Chondrocyte (in vitro differentiated cells): Measurements from ENCODE around the gene CHRM2. TPM values are rescaled to one million over a fixed set of nuclear protein-coding genes. Genes with fewer than 3 reads are reported as not detected.
A peak's percentile ranks its signal among the peaks of the same experiment; 100 is the strongest.

Experiments used
- DNase-seq: peaks from one replicate; pipeline ENCODE4 v3.0.0; 2021; ENCODE audit warnings: mixed read lengths, low spot score
- H3K27ac Mint-ChIP-seq: one replicate; pipeline ENCODE4 v1.8.0; 2021; ENCODE audit warnings: mild to moderate bottlenecking, moderate library complexity, mixed read lengths; ENCODE audit not compliant: unreplicated experiment
- H3K27me3 Mint-ChIP-seq: 2 replicates; pipeline ENCODE4 v1.8.0; 2021; ENCODE audit warnings: low read depth, mixed read lengths
- H3K36me3 Mint-ChIP-seq: 2 replicates; pipeline ENCODE4 v1.8.0; 2021; ENCODE audit warnings: low read depth, mixed read lengths
- H3K4me1 Mint-ChIP-seq: 2 replicates; pipeline ENCODE4 v1.8.0; 2021; ENCODE audit warnings: low read depth, mild to moderate bottlenecking, mixed read lengths
- H3K4me3 Mint-ChIP-seq: one replicate; pipeline ENCODE4 v1.8.0; 2021; ENCODE audit warnings: mild to moderate bottlenecking, moderate library complexity, mixed read lengths; ENCODE audit not compliant: unreplicated experiment
- H3K9me3 Mint-ChIP-seq: 2 replicates; pipeline ENCODE4 v1.8.0; 2021; ENCODE audit warnings: low read depth, mixed read lengths
- CTCF ChIP-seq: fragments of 200-600 bp; sonication (generic); IDR thresholded peaks from 2 replicates; pipeline ENCODE4 v1.5.0; 2021; ENCODE audit warnings: antibody characterized with exemption, mild to moderate bottlenecking, moderate library complexity
- total RNA-seq: library from RNA; stranded (reverse); gene quantifications from 3 replicates; pipeline ENCODE4 v1.2.1, GENCODE V29; 2021

CHRM2 gene
- total RNA-seq, 1 donor from 2014 or later, result not detected

- Mint-ChIP-seq H3K27me3 (peaks cover 27% of the 10 kb centered on the region), H3K36me3 (no peaks in the 10 kb centered on the region), H3K27ac (no peak overlapping the region), H3K4me3 (no peak overlapping the region), H3K4me1 (no peaks in the 10 kb centered on the region), H3K9me3 (peaks cover 7% of the 10 kb centered on the region)
- DNase-seq, result no peak
- no peak for TF ChIP-seq CTCF
Observed at GRCh38 chr7:136859803-136860202, 8.6 kb upstream of the CHRM2 start.

DNA sequence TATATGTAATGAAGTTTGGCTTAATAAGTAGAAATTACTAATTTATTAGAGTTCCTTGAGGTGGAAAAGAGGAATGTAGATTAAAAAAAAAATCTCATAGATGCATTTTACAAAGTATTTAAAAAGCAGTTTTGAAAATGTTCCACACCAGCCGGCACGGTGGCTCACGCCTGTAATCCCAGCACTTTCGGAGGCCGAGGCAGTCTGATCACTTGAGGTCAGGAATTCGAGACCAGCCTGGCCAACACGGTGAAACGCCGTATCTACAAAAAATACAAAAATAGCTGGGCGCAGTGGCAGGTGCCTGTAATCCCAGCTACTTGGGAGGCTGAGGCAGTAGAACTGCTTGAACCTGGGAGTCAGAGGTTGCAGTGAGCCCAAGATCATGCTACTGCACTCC lies 3.2 kb upstream of the CHRM2 start:
- Mint-ChIP-seq H3K4me1 (peaks cover 19% of the 10 kb centered on the region), H3K27ac (no peak overlapping the region), H3K4me3 (no peak overlapping the region), H3K27me3 (peaks cover 53% of the 10 kb centered on the region), H3K36me3 (no peaks in the 10 kb centered on the region), H3K9me3 (no peaks in the 10 kb centered on the region)
- DNase-seq, result no peak
- TF ChIP-seq CTCF, result no peak

GRCh38 chr7:136865777-136866176 lies 2.7 kb upstream of the CHRM2 start:
- H3K4me1 Mint-ChIP-seq, result peaks cover 24% of the 10 kb centered on the region
- TF ChIP-seq CTCF, result no peak
- H3K27ac Mint-ChIP-seq, result no peak overlapping the region
- no peaks in the 10 kb centered on the region for H3K36me3 Mint-ChIP-seq
- H3K9me3 Mint-ChIP-seq, result no peaks in the 10 kb centered on the region
- DNase-seq, result no peak
- peaks cover 57% of the 10 kb centered on the region for H3K27me3 Mint-ChIP-seq
- H3K4me3 Mint-ChIP-seq, result no peak overlapping the region

DNA sequence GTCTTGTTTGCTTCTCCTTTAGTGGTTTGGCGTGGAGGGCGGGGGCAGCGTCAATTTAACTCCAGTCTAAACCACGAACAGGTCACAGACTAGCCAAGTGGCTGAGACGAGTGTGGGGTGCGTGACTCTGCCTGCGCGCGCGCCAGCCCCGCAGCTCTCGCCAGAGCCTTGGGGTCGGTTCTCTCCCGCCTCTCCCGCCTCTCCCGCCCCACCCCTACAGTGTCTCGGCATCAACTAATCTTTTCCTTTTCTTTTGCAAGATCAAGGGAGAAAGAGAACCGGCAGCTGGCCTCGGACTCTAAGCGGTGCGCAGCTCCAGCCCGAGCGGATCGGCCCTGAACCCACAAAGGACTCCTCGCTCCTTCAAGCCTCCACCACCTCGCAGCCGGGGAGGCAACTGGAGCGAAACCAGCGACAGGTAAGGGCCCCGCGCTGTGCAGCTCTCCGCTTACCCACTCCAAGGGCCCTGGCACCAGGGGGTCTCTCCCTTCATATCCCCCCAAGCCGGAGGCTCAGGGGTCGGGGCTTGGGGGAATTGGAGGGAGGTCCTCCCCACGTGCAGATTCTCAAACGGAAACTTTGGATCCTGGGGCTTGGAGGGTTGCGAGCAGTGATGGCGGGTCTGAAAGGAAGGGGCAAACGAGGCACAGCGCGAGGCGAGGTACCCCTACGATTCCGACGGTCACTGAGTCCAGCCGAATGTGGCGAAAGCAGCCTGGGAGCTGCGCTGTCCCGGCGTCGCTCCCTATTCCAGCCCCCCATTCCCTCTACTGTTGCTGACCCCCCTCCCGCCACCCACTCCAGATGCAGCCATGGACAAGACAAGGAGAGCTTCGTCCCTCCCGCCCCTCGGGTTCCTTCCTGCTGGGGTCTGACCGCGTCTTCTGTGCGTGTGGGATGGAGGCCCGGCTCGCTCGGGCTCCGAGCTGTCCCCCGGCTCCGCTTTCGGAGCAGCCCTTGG lies 829 bp downstream of the CHRM2 start:
- peaks cover 27% of the 10 kb centered on the region for H3K4me1 Mint-ChIP-seq
- DNase-seq, result peak; percentile 76
- peak overlapping the region; percentile 74 for H3K4me3 Mint-ChIP-seq
- H3K9me3 Mint-ChIP-seq, result no peaks in the 10 kb centered on the region
- H3K36me3 Mint-ChIP-seq, result no peaks in the 10 kb centered on the region
- no peak for TF ChIP-seq CTCF
- peaks cover 61% of the 10 kb centered on the region for H3K27me3 Mint-ChIP-seq
- H3K27ac Mint-ChIP-seq, result no peak overlapping the region

GRCh38 chr7:136869991-136870865 lies 1.8 kb downstream of the CHRM2 start:
- Mint-ChIP-seq H3K36me3 (no peaks in the 10 kb centered on the region), H3K27me3 (peaks cover 58% of the 10 kb centered on the region), H3K4me3 (peak overlapping the region; percentile 74), H3K4me1 (peaks cover 27% of the 10 kb centered on the region), H3K27ac (no peak overlapping the region), H3K9me3 (no peaks in the 10 kb centered on the region)
- DNase-seq, result peak; percentile 67
- TF ChIP-seq CTCF, result no peak
